HepG2 (cell line): ENCODE measurements around the gene ADM5. TPM values are rescaled to one million over a fixed set of nuclear protein-coding genes. Genes with fewer than 3 reads are reported as not detected.

ENCODE experiments used
- BORCS8-MEF2B ChIP-seq: sonication (generic); formaldehyde crosslinking; IDR thresholded peaks from 2 replicates; pipeline ENCODE4 v1.8.0; 2022; ENCODE audit warnings: mild to moderate bottlenecking, missing genetic modification reagents
- DNMT1 ChIP-seq: sonication (generic); formaldehyde crosslinking; IDR thresholded peaks from 2 replicates; pipeline ENCODE4 v1.5.1; 2020; ENCODE audit warnings: mild to moderate bottlenecking, missing genetic modification reagents
- ELF4 ChIP-seq: sonication (generic); formaldehyde crosslinking; IDR thresholded peaks from 2 replicates; pipeline ENCODE4 v1.5.0; 2020; ENCODE audit warnings: missing genetic modification reagents, mild to moderate bottlenecking, moderate library complexity, borderline replicate concordance
- FUBP1 ChIP-seq: sonication (generic); formaldehyde crosslinking; IDR thresholded peaks from 2 replicates; pipeline ENCODE4 v1.5.1; 2020; ENCODE audit warnings: missing genetic modification reagents, mild to moderate bottlenecking, borderline replicate concordance
- IRF9 ChIP-seq: sonication (generic); formaldehyde crosslinking; IDR thresholded peaks from 2 replicates; pipeline ENCODE4 v1.8.0; 2022; ENCODE audit warnings: missing genetic modification reagents, mild to moderate bottlenecking, borderline replicate concordance
- JUN ChIP-seq: sonication (generic); formaldehyde crosslinking; IDR thresholded peaks from 2 replicates; pipeline ENCODE4 v1.4.0; 2020; ENCODE audit warnings: mild to moderate bottlenecking, missing genetic modification reagents
- KLF13 ChIP-seq: sonication (generic); formaldehyde crosslinking; IDR thresholded peaks from 2 replicates; pipeline ENCODE4 v1.4.0; 2020; ENCODE audit warnings: mild to moderate bottlenecking, missing genetic modification reagents
- MAFK ChIP-seq, 2 experiments: IDR thresholded peaks in 1 of 2; conservative IDR thresholded peaks in 1 of 2; 2 replicates each; pipeline ENCODE4 v1.6.1; 2011; ENCODE audit warnings: improper control_type of control experiment in 2 of 2, low read length in 2 of 2
- MTF2 ChIP-seq: sonication (generic); formaldehyde crosslinking; IDR thresholded peaks from 2 replicates; pipeline ENCODE4 v1.5.0; 2020; ENCODE audit warnings: missing genetic modification reagents, borderline replicate concordance
- MYNN ChIP-seq: sonication (generic); formaldehyde crosslinking; IDR thresholded peaks from 2 replicates; pipeline ENCODE4 v1.4.0; 2020; ENCODE audit warnings: mild to moderate bottlenecking, low read depth, missing genetic modification reagents
- MYPOP ChIP-seq: sonication (generic); formaldehyde crosslinking; IDR thresholded peaks from 2 replicates; pipeline ENCODE4 v1.8.1; 2023; ENCODE audit warnings: mild to moderate bottlenecking, moderate library complexity, missing genetic modification reagents
- SAFB2 ChIP-seq: sonication (generic); formaldehyde crosslinking; IDR thresholded peaks from 2 replicates; pipeline ENCODE4 v1.5.1; 2020; ENCODE audit warnings: missing genetic modification reagents, low read depth, mild to moderate bottlenecking, borderline replicate concordance
- SNAI1 ChIP-seq: sonication (generic); formaldehyde crosslinking; IDR thresholded peaks from 2 replicates; pipeline ENCODE4 v1.5.0; 2020; ENCODE audit warnings: mild to moderate bottlenecking, missing genetic modification reagents, borderline replicate concordance
- SNAPC2 ChIP-seq: sonication (generic); formaldehyde crosslinking; IDR thresholded peaks from 2 replicates; pipeline ENCODE4 v1.8.1; 2022; ENCODE audit warnings: mild to moderate bottlenecking, missing genetic modification reagents
- SRY ChIP-seq: sonication (generic); formaldehyde crosslinking; IDR thresholded peaks from 2 replicates; pipeline ENCODE4 v1.8.0; 2022; ENCODE audit warnings: mild to moderate bottlenecking, missing genetic modification reagents
- XRCC5 ChIP-seq: fragments of 200-400 bp; formaldehyde crosslinking; optimal IDR thresholded peaks from 2 replicates; pipeline ENCODE3; 2017; ENCODE audit warnings: mild to moderate bottlenecking, low read length
- ZBTB43 ChIP-seq: sonication (generic); formaldehyde crosslinking; conservative IDR thresholded peaks from 2 replicates; pipeline ENCODE4 v1.4.0; 2020; ENCODE audit warnings: missing genetic modification reagents
- ZFP91 ChIP-seq: sonication (generic); formaldehyde crosslinking; IDR thresholded peaks from 2 replicates; pipeline ENCODE4 v1.9.0; 2022; ENCODE audit warnings: missing genetic modification reagents, mild to moderate bottlenecking, borderline replicate concordance
- ZKSCAN1 ChIP-seq: fragments of 150-350 bp; IDR thresholded peaks from 2 replicates; pipeline ENCODE4 v1.6.1; 2014; ENCODE audit warnings: low read length
- ZNF335 ChIP-seq: sonication (generic); formaldehyde crosslinking; IDR thresholded peaks from 2 replicates; pipeline ENCODE4 v1.4.0; 2020; ENCODE audit warnings: missing genetic modification reagents
- polyA plus RNA-seq, 8 experiments: library from polyadenylated mRNA; depleted of rRNA in 3 of 8; stranded (reverse) in 7 of 8; unstranded in 1 of 8; fragments of >200 nt; fragmentation: Illumina TruSeq in 4 of 8; extraction: Trizol in 4 of 8; gene quantifications; 2 replicates each; pipeline versions ENCODE4 v1.2.1 to v1.2.3, GENCODE V29; 2011 to 2016; ENCODE audit warnings: low read depth in 4 of 8, missing spikeins in 1 of 8, mixed read lengths in 1 of 8; ENCODE audit not compliant: insufficient read depth in 1 of 8
- total RNA-seq, 5 experiments: library from RNA; depleted of rRNA; stranded (reverse); fragments of >200 nt; fragmentation: Illumina TruSeq; extraction: Trizol; gene quantifications; 2 replicates each; pipeline ENCODE4 v1.2.3, GENCODE V29; 2016; ENCODE audit warnings: low read depth in 1 of 5

ADM5 gene
- total and polyA plus RNA-seq, 2 of the 13 experiments (the other 11 are each of a cell fraction or from before 2014, with no cell fraction given), result 2.7 to 4.1 TPM

GRCh38 chr19:49676136-49676783 is 13.1 kb upstream of the ADM5 start (continued):
- TF ChIP-seq ZBTB43 (CRISPR knock-in tag), result no peak
- TF ChIP-seq KLF13 (CRISPR knock-in tag), result no peak
- TF ChIP-seq DNMT1, result no peak
- TF ChIP-seq JUN (CRISPR knock-in tag), result no peak
- no peak for TF ChIP-seq ZFP91 (CRISPR knock-in tag)
- no peak for TF ChIP-seq SAFB2 (CRISPR knock-in tag)
- TF ChIP-seq FUBP1 (CRISPR knock-in tag), result no peak
- 0 out of 2 replicates have a peak, but pooled peaks have one; percentile 20 for TF ChIP-seq ZNF335 (CRISPR knock-in tag)
- no peak for TF ChIP-seq ELF4 (CRISPR knock-in tag)
- peak; percentile 81; the same call in 1 of the 2 replicates for TF ChIP-seq SNAPC2
- TF ChIP-seq ZKSCAN1, result peak; percentile 83; the same call in 1 of the 2 replicates
- TF ChIP-seq SRY, result peak; percentile 63; the same call in 1 of the 2 replicates
- TF ChIP-seq SNAI1 (CRISPR knock-in tag), result no peak
- TF ChIP-seq MTF2 (CRISPR knock-in tag), result no peak
- TF ChIP-seq IRF9 (CRISPR knock-in tag), result 0 out of 2 replicates have a peak, but pooled peaks have one; percentile 12
- TF ChIP-seq XRCC5, result no peak
- TF ChIP-seq BORCS8-MEF2B, result peak; percentile 79; the same call in 1 of the 2 replicates
- TF ChIP-seq MYNN (CRISPR knock-in tag), result no peak
- TF ChIP-seq MAFK (conservative IDR thresholded peaks at IDR 0.05 in 1 of 2, IDR thresholded peaks at IDR 0.05 in 1 of 2; ENCODE audit: low read length in 2 of 2), result 0 out of 4 replicates have a peak, but pooled peaks of 1 of the 2 experiments have one; percentile 19
- peak; percentile 15; the same call in 1 of the 2 replicates for TF ChIP-seq MYPOP (CRISPR knock-in tag)
